Suprapubic skin (tissue), 4 donors: ENCODE results near the gene NCKAP5.

Experiments used
- POLR2A ChIP-seq, 2 donors: fragments of 450-650 bp; IDR thresholded peaks; one replicate each; pipeline ENCODE4 v1.6.1; 2017; ENCODE audit warnings: antibody characterized with exemption in 2 of 2, mild to moderate bottlenecking in 2 of 2, moderate library complexity in 2 of 2
- POLR2AphosphoS5 ChIP-seq, 3 donors: sonication (generic); formaldehyde crosslinking; IDR thresholded peaks; one replicate each; pipeline ENCODE4 v1.6.1; 2017; ENCODE audit warnings: antibody characterized with exemption in 3 of 3
- TF ChIP-seq, protein P1 (sequence below), 2 donors: fragments of 200-600 bp in 1 of 2; fragments of 450-650 bp in 1 of 2; sonication (generic) in 1 of 2; IDR thresholded peaks; one replicate each; pipeline ENCODE4 v1.5.1; 2016 to 2019; ENCODE audit warnings: antibody characterized with exemption in 2 of 2, mild to moderate bottlenecking in 1 of 2, moderate library complexity in 1 of 2

DNA sequence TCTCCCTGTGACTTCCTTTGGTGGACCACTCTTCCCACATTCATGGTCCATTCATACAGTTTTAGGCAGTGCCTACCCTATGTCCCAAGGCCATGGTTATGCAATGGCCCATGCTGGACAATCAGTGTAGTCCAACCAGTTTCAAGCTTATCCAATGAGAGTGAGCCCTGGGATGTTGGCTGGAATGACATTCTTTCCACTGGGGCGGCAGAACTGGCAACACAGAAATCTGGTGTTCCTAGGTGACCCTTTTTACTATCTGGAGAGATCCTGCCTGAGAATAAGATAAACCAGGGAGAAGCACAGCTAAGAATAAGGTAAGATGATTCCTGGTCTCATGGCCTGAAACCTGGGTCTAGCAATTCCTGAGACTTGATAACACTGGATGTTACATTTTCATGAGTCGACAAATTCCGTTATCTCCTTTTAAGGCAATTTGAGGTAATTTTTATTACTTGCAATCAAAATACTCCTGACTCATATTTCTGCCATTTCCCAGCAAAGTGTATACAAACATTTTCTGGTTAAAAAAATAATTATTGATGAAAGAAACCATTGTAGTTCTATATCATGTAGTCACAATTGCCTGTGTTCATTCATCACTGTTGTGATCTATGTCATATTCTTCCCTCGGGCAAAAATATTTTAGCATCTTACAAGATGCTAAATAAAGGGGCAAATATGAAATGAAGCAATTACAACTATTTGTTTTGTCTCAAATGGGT lies 626.8 kb downstream of the NCKAP5 start:
- TF ChIP-seq POLR2A (IDR thresholded peaks at IDR 0.05) (no peak), POLR2AphosphoS5 (IDR thresholded peaks at IDR 0.05) (no peak)
- TF ChIP-seq, protein P1, sequence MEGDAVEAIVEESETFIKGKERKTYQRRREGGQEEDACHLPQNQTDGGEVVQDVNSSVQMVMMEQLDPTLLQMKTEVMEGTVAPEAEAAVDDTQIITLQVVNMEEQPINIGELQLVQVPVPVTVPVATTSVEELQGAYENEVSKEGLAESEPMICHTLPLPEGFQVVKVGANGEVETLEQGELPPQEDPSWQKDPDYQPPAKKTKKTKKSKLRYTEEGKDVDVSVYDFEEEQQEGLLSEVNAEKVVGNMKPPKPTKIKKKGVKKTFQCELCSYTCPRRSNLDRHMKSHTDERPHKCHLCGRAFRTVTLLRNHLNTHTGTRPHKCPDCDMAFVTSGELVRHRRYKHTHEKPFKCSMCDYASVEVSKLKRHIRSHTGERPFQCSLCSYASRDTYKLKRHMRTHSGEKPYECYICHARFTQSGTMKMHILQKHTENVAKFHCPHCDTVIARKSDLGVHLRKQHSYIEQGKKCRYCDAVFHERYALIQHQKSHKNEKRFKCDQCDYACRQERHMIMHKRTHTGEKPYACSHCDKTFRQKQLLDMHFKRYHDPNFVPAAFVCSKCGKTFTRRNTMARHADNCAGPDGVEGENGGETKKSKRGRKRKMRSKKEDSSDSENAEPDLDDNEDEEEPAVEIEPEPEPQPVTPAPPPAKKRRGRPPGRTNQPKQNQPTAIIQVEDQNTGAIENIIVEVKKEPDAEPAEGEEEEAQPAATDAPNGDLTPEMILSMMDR (IDR thresholded peaks at IDR 0.05) = no peak
